ENCODE data around the gene S1PR2. TPM values are rescaled to one million over a fixed set of nuclear protein-coding genes. Genes with fewer than 3 reads are reported as not detected.
A peak's percentile ranks its signal among the peaks of the same experiment; 100 is the strongest.

Gene S1PR2
- total and polyA plus RNA-seq, 2 donors (not counting 3 experiments of a cell fraction or from before 2014, with no cell fraction given): 0.70 to 1.0 TPM

DNA sequence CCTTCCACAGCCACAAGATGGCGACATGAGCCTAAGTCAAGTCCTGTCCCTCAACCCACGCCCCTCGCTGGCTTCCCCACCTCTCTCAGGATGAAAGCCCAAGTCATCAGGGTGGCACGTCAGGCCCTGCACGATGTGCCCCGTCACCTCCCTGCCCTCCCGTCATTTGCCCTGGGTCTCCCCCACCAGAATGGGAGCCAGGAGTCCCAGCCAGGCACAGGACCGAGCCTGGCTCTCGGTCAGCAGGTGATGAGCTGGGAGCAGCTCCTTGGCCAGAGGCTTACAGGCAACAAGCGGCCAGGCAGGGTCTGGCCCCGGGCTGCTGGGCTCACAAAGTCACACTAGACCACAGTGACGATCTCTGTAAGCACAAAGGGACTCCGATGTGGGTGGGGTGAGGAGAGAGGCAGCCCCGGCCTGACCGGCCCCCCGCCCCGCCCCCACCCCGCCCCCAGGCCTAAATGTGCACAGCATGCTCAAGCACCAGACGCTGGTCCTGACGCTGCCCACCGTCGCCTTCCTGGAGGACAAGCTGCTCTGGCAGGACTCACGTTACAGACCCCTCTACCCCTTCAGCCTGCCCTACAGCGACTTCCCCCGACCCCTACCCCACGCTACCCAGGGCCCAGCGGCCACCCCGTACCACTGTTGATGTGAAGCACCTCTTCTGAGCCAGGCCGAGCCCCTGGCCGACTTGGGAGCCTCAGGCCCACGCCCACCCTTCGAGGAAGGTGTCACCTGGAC, 28.2 kb upstream of the S1PR2 start:
- DNase-seq (ENCODE audit: low read depth, low spot score): peak; percentile 79
- Histone ChIP-seq H3K4me2 (ENCODE audit: insufficient read depth, low read length) (no peak overlapping the region), H3K27me3 (ENCODE audit: control insufficient read depth in 2 of 2, insufficient read depth in 2 of 2, low read length in 2 of 2) (no peaks in the 10 kb centered on the region), H3K9ac (replicated peaks; ENCODE audit: extremely low read depth, insufficient read depth, low read length) (no peak overlapping the region), H3K4me3 (replicated peaks in 1 of 3; ENCODE audit: insufficient read depth in 1 of 3, low read depth in 1 of 3, low read length in 3 of 3) (no peak overlapping the region), H3K79me2 (ENCODE audit: control insufficient read depth, insufficient read depth, low read length) (peaks cover under 1% of the 10 kb centered on the region), H3K4me1 (ENCODE audit: control insufficient read depth, extremely low read depth, insufficient read depth, low read length) (no peaks in the 10 kb centered on the region), H4K20me1 (replicated peaks; ENCODE audit: control insufficient read depth, extremely low read depth, insufficient read depth, low read length) (no peaks in the 10 kb centered on the region), H3K36me3 (ENCODE audit: control insufficient read depth in 2 of 2, extremely low read depth in 1 of 2, insufficient read depth in 2 of 2, low read length in 2 of 2) (peaks cover 6 to 18% of the 10 kb centered on the region in 2 experiments), H2AFZ (ENCODE audit: low read depth, low read length) (no peak overlapping the region), H3K27ac (ENCODE audit: insufficient read depth, low read depth, low read length) (no peak overlapping the region), H3K9me1 (replicated peaks; ENCODE audit: control insufficient read depth, extremely low read depth, insufficient read depth, low read length) (no peaks in the 10 kb centered on the region), H3K9me3 (replicated peaks; ENCODE audit: control insufficient read depth, insufficient read depth, low read length) (no peaks in the 10 kb centered on the region)
- ChIA-PET POLR2A (interaction anchor here (0.6 to 2.0 kb wide), 4 partner anchors 126 to 142 kb away, joined by 3 to 13 read pairs (median 6); no protein-coding TSS in a partner anchor), CTCF (interaction anchor here (0.6 to 10.0 kb wide), 53 partner anchors 9 to 339 kb away, joined by 3 to 606 read pairs (median 5); partner anchors contain the start of genes CDC37, COL5A3, FDX2 and ICAM1)
- intact Hi-C loops (cut with micrococcal nuclease) (loop anchor here (1.0 kb wide), 2 partner anchors 9 to 130 kb away; no protein-coding TSS in a partner anchor), dilution Hi-C loops (cut with MboI; ENCODE audit: extremely low pct_ligation_motif_present, low sequenced_read_pairs) (no loop called here)
- FAIRE-seq: peak; percentile 80
- BruUV-seq (replicated peaks): no TSS peak
- TF ChIP-seq GATA2 (IDR thresholded peaks at IDR 0.05; ENCODE audit: insufficient read depth, insufficient read length, low read depth, low read length): no peak
- TF ChIP-seq, protein P1, sequence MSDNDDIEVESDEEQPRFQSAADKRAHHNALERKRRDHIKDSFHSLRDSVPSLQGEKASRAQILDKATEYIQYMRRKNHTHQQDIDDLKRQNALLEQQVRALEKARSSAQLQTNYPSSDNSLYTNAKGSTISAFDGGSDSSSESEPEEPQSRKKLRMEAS (IDR thresholded peaks at IDR 0.05; ENCODE audit: insufficient read depth, insufficient read length): no peak
- TF ChIP-seq, protein P2, sequence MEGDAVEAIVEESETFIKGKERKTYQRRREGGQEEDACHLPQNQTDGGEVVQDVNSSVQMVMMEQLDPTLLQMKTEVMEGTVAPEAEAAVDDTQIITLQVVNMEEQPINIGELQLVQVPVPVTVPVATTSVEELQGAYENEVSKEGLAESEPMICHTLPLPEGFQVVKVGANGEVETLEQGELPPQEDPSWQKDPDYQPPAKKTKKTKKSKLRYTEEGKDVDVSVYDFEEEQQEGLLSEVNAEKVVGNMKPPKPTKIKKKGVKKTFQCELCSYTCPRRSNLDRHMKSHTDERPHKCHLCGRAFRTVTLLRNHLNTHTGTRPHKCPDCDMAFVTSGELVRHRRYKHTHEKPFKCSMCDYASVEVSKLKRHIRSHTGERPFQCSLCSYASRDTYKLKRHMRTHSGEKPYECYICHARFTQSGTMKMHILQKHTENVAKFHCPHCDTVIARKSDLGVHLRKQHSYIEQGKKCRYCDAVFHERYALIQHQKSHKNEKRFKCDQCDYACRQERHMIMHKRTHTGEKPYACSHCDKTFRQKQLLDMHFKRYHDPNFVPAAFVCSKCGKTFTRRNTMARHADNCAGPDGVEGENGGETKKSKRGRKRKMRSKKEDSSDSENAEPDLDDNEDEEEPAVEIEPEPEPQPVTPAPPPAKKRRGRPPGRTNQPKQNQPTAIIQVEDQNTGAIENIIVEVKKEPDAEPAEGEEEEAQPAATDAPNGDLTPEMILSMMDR (IDR thresholded peaks at IDR 0.05; ENCODE audit: extremely low read depth in 1 of 2, insufficient read depth in 1 of 2, low read depth in 1 of 2, low read length in 2 of 2): peak; percentile 63 to 80
